HG03354 (cell line): Measurements from ENCODE around the gene WNT2.
A peak's percentile ranks its signal among the peaks of the same experiment; 100 is the strongest.

Source experiments
- ATAC-seq: cut with Tn5 transposase; IDR thresholded peaks from one replicate; pipeline ENCODE4 v1.9.1; 2021; ENCODE audit warnings: mild to moderate bottlenecking; ENCODE audit not compliant: unreplicated experiment, poor library complexity, severe bottlenecking

The WNT2 gene

DNA sequence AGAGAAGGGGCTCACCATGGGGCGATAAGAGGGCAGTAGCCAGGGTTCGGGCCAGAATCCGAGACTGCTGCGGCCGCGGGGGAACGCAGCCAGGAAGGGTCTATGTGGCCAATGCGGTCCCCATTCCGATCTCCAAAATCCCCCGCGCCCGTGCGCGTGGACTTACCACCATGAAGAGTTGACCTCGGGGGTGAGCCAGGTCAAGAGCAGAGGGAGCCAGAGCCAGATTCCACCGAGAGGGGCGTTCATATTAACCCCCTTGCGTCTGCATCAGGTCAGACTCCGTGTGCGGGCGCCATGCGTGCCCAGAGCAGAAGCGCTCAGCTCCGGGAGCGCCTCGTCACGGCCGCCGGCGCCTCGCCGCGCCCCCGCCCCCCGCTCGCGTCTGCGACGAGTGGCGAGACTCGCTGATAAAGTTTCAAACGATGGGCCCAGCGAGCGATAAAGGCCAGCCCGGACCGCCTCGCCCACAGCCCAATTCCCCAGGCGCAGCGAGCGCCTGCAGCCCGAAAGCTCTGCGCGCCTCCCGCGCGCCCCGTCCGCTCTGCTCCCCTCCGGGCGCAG, at the start of gene WNT2:
Gene WNT2, minus strand, starts transcription at position 318 of the 564 bp plus-strand sequence. Its CDS starts 69 bp downstream, at position 249.
- no peak for ATAC-seq

DNA sequence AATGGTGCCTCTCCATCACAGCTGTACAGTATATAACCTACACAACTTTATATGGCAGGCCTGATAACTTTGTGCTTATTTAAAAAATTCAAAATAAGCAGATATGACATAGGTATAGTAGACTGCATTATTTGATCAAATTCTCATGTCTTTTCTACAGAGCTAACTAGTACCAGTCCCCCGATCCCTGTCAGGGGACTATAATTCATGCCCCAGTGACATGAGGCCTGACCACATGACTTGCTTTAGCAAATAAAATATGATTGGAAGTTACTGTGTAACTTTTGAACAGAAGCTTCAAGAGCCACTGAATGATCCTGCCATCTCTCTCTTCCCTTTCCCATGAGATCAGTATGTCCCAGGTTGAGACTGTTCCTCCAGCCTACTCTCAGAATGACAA, 49.2 kb upstream of the WNT2 start:
- ATAC-seq: no peak

DNA sequence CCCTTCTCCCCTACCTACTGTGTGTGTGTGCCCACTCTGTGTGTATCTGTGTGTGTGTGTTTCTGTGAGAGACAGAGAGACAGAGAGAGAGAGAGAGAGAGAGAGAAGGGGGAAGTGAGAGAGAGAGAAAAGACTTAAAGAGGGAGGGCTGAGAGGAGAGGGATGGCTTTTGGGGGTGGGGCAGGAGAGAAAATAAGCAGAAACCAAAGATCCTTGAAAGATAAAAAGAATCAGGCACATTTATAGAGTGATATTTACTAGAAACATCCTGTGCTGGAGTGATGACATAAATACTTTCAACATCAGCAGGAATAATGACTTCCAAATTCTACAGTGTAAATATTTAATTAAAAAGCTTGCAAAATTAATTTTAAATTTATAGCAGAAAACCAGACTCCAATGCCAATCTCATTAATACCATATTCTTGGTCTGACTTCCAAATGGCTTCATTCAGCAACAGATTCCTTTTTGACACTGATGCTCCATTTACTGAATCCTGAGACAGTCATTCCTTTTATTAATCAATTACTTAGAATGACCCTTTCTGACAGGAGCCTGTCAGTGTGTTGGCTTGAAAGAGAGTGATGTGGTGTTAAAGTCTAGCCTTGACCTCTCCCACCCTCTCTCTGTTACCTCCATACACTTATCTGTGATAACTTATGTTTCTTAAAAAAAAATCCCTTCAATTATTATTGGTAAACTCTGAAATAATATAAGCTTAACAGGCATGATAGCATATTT, 41.7 kb upstream of the WNT2 start:
- no peak for ATAC-seq

DNA sequence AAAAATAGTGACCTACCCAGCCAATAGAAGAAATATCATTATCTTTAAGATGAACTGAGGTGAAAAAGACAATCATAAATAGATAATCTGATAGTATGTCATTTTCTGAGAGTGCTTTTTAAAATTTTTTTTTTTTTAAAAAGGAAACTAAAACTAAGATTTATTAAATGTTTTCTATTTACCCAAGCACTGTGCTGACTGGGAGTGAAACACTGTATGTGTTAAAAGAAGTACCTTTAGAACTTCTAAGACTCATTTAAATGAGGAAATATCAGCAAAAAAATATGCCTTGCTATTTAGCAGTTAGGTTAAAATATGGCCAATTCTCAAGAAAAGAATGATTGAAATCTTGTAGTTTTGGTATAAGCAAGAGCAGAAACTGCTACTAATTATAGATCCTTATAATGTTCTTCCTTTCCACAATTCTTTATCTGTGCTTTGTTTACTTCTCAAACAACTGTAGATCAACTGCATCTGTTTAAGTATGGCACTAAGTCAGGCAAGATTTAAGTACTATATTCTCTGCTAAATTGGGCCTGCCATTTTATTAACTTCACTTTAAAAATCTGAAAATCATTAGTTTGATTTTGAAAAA, 39.5 kb upstream of the WNT2 start:
- ATAC-seq: no peak

- no peak for ATAC-seq
Measured at GRCh38 chr7:117350027-117350426, 27.2 kb upstream of the WNT2 start.

DNA sequence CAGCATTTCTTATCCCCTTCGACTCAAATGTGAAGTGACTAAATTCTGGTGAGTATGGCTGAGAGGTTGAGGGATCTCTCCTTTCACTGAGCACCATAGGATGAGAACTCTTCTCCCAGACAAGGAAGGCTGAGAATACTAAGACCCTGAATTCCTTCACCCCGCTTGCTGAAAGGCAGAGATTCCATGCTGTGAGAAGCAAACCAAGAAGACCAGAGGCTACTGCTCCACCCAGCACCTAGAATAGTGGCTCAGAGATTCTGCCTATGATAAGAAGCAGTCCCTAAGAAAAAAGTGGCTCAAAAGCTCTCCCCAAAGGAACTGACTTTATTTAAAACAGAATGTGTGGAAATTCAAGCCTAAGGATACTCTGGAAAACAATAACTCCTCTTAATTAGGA, 26.7 kb upstream of the WNT2 start:
- ATAC-seq: no peak

DNA sequence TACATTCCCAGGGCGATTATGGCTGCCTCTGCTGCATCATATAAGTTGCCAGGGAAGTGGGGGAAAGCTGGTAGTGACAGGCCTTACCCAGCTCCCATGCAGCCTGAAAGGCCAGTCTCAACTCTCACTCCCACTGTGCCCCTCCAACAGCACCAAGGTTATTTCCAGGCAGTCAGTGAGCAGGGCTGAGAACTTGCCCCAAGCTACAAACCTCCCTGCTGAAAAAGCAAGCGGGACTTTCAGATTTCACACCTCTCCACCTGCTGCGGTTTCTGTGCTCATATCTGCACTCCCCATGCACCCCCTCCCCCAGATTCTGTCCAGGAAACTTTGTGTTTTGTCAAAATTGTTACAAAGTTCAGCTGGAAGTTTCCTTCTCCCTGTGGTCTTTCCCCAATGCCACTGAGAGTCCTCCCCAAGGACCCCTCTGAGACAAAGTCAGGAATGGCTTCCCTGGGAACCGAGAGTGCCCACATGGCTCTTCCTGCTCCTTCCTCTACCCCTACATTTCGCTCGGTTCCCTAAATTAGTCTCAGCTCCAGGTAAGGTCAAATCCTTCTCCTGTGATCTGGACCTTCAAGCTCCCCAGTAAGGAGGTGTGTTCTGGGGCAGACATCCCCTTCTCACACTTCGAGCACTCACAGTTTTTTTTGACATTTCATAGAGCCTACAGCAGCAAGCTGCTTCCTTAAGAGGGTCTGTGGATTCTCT, 25.3 kb upstream of the WNT2 start:
- ATAC-seq: peak; percentile 68

- ATAC-seq: no peak
Measured at GRCh38 chr7:117347480-117347879, 24.6 kb upstream of the WNT2 start.

- no peak for ATAC-seq
Measured at GRCh38 chr7:117346161-117346560, 23.3 kb upstream of the WNT2 start.

DNA sequence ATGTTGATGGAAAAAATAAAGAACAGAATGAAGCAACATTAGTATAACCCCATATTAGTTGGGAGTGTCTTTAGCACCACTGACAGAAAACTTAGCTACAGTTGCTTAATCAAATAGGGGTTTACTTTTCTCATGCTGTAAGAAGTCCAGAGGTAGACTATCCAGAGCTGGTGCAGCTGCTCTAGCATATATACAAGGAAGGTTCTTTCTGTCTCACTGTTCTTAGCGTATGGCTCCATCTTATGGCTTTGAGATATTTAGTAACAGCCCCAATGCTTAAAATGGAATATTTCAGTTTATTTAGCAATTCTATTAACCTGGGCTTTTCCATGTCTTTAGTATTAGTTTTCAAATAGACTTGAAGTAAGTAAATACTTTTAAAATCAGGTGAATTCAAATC, 15.2 kb upstream of the WNT2 start:
- no peak for ATAC-seq

DNA sequence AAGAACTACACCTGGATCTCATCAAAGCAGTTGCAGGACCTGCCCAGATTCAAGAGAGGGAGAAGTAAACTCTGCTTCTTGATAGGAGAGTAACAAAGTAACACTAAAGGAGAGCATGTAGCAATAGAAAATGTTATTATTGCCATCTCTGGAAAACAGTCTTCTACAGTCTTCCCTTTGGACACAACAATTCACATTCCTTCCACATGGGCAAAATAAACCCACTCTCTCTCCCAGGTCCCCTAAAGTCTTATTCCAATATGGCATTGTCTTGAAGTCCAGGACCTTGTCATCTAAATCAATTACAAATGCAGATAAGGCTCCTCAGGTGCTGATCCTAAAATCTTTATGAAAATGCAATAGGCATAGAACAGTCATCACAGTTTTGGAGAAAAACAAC, 10.3 kb upstream of the WNT2 start:
- ATAC-seq: no peak

- ATAC-seq: no peak
Measured at GRCh38 chr7:117332031-117332430, 9.2 kb upstream of the WNT2 start.

DNA sequence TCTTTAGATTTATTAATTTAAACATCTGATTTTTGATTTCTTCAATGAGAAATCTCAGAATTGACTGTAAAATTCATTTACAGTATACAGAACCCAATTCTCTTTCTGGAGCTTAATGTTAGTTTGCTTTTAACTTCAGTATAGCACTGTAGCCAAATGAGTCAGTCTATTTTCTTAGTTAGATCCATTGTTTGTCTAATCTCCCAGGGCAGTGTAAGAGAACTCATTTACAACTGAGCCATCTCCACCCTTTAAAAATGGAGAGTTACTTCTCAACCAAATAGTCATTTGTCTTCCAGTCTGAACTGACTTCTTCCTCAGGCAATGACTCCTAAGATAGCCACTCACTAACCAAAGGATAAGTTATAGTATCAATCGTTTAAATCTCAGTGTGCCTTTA, 3.0 kb upstream of the WNT2 start:
- ATAC-seq: no peak

DNA sequence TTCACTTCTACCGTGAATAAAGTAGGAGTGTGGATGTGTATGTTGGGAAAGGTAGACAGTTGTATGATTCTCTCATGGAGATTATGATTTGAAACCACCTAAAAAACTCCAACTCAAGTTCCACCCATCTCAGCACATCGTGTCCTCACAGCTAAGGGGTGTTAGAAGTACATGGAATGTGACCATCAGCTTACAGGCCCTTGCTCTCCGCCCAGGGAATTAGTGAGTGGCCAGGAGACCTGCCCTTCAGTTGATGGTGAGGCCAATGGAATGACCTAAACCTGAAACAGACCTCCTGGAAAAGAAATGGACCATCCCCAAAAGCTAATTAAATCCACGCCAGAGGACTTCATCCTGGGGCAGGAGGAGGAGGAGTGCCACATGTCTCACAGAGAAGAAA, 2.1 kb upstream of the WNT2 start:
- no peak for ATAC-seq

- no peak for ATAC-seq
Measured at GRCh38 chr7:117323851-117324711, 1.2 kb upstream of the WNT2 start.

GRCh38 chr7:117323305-117323850, 520 bp upstream of the WNT2 start:
- ATAC-seq: no peak

GRCh38 chr7:117320523-117320922, 2.3 kb downstream of the WNT2 start:
- no peak for ATAC-seq

DNA sequence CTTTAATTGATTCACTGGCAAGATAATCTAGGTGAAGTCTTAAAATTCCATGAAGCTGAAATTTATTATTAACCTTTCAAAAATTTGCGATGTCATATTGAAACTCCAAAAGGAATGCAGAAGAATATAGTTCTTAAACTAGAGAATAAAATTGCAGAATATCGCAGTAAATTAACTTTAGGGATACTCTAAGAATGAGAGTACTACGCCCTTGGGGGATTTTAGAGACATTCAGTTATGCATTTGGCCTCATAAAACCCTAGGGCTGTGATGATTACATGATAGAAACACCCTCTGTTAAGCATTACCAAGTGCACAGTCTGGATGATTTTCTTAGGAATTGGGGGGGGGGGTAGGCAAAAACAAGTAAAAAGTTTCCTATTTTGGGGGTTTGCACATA, 3.7 kb downstream of the WNT2 start:
- no peak for ATAC-seq

DNA sequence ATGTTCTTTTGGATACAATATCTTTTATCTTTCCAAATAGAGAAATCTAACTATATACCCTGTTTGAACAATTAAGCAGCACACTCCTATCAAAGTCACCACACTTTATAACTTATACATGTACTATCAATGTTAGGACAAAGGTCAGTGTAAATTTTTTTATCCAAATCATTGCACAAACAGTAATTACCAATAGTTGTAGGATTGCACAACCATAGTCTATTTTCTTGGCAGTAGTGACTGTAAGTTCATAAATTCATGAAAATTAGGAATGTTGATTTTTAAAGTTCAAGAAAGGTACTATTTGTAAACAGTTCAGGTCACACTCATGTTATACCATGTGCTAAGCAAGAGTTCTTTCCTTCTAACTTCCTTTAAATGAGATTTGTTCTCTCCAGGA, 9.3 kb downstream of the WNT2 start:
- no peak for ATAC-seq
